ENCODE results near the gene C1QTNF1.
"Not testable (repeated sequence)": the region's sequence is repeated elsewhere in the genome, so short reads cannot be mapped to it uniquely, and the experiment has no call there.

C1QTNF1 gene

GRCh38 chr17:79053251-79053925 lies 29.4 kb downstream of the C1QTNF1 start:
- DNase-seq (ENCODE audit: low read depth, low spot score): no peak

DNA sequence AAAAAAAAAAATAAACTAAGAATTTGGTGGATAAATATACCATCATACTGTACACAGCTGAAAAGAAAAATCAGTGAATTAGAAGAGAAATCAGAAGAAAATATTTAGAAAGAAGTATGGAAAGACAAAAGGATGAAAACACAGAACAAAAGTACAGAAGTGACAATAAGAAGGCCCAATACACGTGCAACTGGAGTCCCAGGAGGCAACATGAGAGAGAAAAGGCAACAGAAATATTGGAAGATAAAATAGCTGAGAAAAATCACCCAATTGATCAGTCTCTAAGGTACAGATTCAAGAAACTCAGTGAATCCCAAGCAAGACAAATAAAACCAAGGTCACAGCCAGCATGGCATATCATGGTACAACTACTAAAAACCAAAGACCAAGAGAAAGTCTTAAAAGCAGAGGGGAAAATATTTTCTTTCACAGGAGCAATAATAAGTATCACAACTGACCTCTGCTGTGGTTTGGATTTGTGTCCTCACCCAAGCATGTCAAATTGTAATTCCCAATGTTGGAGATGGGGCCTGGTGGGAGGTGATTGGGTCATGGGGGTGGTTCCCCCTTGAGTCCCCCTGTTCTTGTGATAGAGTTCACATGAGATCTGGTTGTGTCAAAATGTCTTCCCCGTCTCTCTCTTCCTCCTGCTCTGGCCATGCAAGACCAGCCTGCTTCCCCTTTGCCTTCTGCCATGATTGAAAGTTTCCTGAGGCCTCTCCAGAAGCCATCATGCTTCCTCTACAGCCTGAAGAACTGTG lies 30.4 kb downstream of the C1QTNF1 start:
- no peak for DNase-seq (ENCODE audit: low read depth, low spot score)

DNA sequence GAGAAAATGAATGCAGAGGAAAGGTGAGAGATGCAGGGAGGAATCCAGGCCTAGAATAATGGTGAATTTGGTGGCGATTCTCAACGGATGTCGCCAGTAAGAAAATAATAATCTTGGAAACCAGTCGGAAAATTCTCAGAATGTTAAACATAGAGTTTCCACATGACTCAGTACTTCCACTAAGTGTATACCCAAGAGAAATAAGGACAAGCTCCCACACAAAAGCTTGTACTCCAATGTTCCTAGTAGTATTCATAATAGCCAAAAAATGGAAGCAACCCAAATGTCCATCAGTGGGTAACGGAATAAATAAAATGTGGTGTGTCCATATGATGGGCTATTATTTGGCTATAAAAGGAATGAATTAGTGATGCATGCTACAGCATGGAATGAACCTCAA lies 31.2 kb downstream of the C1QTNF1 start:
- no peak for DNase-seq (ENCODE audit: low read depth, low spot score)

- no peak for DNase-seq (ENCODE audit: low read depth, low spot score)
These were observed 33.9 kb downstream of the C1QTNF1 start for GRCh38 chr17:79057737-79058385.

GRCh38 chr17:79062691-79063090 lies 38.7 kb downstream of the C1QTNF1 start:
- no peak for DNase-seq (ENCODE audit: low read depth, low spot score)

DNA sequence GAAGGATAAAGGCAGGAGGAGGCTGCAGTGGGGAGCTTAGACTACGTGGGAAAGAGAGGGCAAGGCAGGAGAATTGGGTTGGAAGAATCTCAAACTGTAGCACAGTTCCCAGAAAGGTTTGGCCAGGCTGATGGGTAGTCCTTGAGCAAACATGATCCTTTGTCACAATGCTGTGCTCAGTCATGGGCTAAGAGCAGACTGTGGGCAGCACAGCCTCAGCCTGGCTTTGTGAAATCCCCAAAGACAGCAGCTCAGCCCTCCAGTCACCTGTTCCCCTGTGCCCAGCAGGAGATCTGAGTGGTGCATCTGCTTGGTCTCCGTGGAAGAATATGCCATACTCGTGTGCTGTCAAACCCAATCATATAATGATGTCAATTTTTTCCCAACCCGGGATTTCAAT lies 40.1 kb downstream of the C1QTNF1 start:
- DNase-seq (ENCODE audit: low read depth, low spot score): no peak

DNA sequence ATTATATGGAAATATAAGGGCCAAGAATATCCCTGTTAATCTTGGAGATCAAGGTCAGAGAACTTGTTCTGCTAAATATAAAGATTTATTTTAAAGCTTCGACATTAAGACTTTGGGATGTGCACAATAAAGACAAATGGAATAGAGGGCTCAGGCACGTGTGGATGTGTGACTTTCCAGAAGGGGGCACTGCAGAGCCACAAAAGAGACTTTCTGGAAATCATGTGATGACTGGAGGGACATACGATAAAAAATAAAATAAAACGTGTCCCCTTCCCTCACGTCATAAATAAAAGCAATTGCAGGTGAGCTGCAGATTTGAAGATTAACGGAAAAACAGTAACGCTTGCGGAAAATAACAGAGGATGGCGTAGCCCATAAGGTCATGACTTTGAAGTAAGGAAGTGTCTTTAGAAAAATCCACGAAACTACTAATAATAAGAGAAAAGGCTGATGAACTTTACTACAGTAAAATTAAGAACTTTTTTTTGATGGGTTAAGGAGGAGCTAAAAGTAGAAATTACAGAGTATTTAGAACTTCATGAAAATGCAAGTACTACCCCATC lies 41.2 kb downstream of the C1QTNF1 start:
- DNase-seq (ENCODE audit: low read depth, low spot score): no peak

DNA sequence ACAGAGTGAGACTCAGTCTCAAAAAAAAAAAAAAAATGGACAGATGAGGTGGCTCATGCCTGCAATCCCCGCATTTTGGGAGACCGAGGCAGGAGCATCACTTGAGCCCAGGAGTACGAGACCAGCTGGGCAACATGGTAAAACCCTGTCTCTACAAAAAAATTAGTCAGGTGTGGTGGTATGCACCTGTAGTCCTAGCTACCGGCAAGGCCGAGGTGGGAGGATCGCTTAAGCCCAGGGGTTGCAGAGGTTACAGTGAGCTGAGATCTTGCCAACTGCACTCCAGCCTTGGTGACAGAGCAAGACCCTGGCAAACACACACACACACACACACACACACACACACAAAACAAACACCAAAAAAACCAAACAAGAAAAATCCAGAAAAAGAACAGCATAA lies 43.0 kb downstream of the C1QTNF1 start:
- DNase-seq (ENCODE audit: low read depth, low spot score): no peak

- DNase-seq (ENCODE audit: low read depth, low spot score): no peak
These were observed 46.4 kb downstream of the C1QTNF1 start for GRCh38 chr17:79070266-79070880.

GRCh38 chr17:79071161-79071740 lies 47.3 kb downstream of the C1QTNF1 start:
- no peak for DNase-seq (ENCODE audit: low read depth, low spot score)

- DNase-seq (ENCODE audit: low read depth, low spot score): no peak
These were observed 48.6 kb downstream of the C1QTNF1 start for GRCh38 chr17:79072544-79072943.

GRCh38 chr17:79073016-79073705 lies 49.2 kb downstream of the C1QTNF1 start:
- DNase-seq (ENCODE audit: low read depth, low spot score): no peak

- DNase-seq (ENCODE audit: low read depth, low spot score): no peak
These were observed 49.7 kb downstream of the C1QTNF1 start for GRCh38 chr17:79073706-79074088.

DNA sequence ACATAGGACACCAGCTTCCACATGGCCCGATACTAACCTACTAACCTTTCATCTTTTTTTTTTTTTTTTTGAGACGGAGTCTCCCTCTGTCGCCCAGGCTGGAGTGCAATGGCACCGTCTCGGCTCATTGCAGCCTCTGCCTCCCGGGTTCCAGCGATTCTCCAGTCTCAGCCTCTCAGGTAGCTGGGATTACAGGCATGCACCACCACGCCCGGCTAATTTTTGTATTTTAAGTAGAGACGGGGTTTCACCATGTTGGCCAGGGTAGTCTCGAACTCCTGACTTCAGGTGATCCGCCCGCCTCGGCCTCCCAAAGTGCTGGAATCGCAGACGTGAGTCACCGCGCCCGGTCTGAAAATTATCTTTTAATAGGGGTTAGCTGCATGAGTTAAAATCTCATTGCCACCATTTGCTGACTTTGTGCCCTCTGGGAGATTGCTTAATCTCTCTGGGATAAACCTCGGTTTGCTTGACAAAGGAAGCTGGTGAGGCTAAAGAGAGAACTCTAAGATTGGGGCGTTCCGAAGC lies 50.2 kb downstream of the C1QTNF1 start:
- DNase-seq (ENCODE audit: low read depth, low spot score): not testable (repeated sequence)

- peak; percentile 84 for DNase-seq (ENCODE audit: low read depth, low spot score)
These were observed 50.9 kb downstream of the C1QTNF1 start, which contains the start of gene ENGASE for GRCh38 chr17:79074649-79075445. Gene ENGASE (plus strand): TSS chr17:79074824. CDS start chr17:79074945, 121 bp downstream.

DNA sequence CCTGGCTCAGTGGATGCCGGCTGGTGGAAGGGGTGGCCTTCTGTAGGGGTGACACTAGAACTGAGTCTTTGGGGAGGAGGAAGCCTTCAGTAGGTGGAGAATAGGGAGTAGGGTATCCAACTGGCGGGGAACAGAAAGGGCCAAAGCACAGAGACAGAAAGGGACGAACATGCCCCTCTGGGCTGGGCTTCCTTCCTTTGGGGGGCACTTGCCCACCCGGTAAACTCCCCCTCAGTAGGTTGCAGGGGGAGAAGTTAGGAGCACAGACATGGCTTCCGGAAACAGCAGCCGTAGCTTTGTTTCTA lies 51.4 kb downstream of the C1QTNF1 start:
- no peak for DNase-seq (ENCODE audit: low read depth, low spot score)

DNA sequence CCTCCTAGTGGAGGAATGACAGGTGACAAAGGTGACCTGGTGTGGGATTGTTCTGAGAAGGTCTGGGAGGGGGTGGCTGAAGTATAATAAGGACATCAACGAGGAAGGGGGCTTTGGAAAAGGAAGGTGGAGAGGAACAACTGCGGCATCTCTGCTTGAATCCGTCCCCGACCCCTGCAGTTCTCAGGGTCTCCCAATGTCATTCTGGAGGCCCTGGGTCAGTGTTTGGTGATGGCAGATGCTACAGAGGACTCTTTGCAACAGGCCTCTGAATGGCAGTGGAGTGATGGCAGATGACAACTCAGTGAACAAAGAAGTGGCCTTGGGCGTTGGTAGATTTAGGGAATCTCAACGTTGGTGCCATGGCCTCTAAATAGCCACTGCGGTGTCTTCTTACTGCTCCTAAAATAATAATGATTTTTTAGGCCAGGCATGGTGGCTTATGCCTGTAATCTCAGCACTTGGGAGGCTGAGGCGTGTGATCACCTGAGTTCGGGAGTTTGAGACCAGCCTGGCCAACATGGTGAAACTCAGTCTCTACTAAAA lies 52.0 kb downstream of the C1QTNF1 start:
- no peak for DNase-seq (ENCODE audit: low read depth, low spot score)

DNA sequence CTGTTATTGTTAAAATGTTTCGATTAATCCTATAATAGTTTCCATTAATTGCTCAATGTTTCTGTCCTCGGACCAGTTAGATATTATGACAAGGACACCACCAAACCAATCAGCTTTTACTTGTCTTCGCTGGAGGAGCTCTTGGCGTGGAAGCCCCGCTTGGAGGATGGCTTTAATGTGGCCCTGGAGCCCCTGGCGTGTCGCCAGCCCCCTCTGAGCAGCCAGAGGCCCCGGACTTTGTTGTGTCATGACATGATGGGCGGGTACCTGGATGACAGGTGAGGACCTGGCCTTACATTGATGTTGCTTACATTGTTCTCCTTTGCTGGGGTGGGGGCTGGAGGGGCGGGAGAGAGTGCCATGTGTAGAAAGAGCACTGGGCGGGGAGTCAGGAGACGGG lies 53.6 kb downstream of the C1QTNF1 start:
- no peak for DNase-seq (ENCODE audit: low read depth, low spot score)

DNA sequence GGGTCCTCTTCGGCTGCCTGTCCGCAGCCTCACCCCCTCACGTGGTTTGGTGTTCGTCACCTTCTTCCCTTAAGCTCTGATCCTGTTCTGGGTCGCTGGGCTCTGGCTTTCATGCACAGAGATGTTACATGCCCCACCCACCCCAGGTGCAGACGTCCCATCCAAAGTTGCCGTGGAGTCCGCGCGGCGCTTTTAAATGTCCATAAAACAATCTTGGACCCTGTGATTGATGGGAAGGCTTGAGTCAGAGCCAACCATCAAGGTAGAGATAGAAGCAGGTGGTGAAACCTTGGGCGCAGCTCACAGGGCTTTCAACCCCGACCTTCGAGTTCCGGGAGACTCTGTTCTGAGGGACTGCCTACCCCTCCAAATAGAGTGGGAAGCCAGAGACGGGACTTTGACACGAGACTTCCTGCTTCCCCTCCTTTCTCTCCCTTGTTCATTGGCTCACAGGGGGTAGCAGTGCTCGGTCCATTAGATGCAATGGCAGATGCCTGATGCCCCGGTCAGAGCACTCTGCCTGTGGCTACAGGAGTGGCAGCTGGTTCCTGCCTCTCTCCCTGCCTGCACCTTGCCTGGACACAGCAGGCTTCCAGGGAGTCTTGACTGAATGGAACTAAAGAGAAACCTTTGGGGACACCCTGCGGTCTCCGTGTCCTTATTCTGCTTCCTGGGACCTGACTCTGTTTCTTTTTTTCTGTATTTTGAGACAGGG lies 54.7 kb downstream of the C1QTNF1 start:
- DNase-seq (ENCODE audit: low read depth, low spot score): no peak
